Stimulated activated CD4-positive, alpha-beta T cell treated with anti-CD3 and anti-CD28 coated beads, Interleukin-4, amount 100 ng/mL, for 4 hours (primary cell): ENCODE data around the gene RGS19.

ENCODE experiments used
- DNase-seq, 2 experiments: peaks; one replicate each; pipeline ENCODE4 v3.0.0-alpha.2; 2020

RGS19 gene

GRCh38 chr20:64107736-64108457, 28.6 kb upstream of the RGS19 start:
- no peak for DNase-seq

GRCh38 chr20:64106981-64107735, 27.8 kb upstream of the RGS19 start, which contains the start of gene NPBWR2:
TSS of gene NPBWR2 (minus strand) at chr20:64107565. CDS start at chr20:64106831, 734 bp downstream.
- no peak for DNase-seq

GRCh38 chr20:64106435-64106961, 27.2 kb upstream of the RGS19 start:
- DNase-seq = no peak

GRCh38 chr20:64105846-64106434, 26.6 kb upstream of the RGS19 start:
- DNase-seq = no peak

- DNase-seq = no peak
Measured at GRCh38 chr20:64104667-64105451, 25.5 kb upstream of the RGS19 start.

GRCh38 chr20:64103871-64104666, 24.8 kb upstream of the RGS19 start:
- no peak for DNase-seq

- no peak for DNase-seq
Measured at GRCh38 chr20:64102647-64103354, 23.5 kb upstream of the RGS19 start.

- DNase-seq = peak; percentile 48 to 73
Measured at GRCh38 chr20:64101731-64102621, 22.7 kb upstream of the RGS19 start.

- no peak for DNase-seq
Measured at GRCh38 chr20:64100946-64101688, 21.8 kb upstream of the RGS19 start.

GRCh38 chr20:64100566-64100888, 21.2 kb upstream of the RGS19 start:
- DNase-seq = no peak

- no peak for DNase-seq
Measured at GRCh38 chr20:64099880-64100565, 20.7 kb upstream of the RGS19 start.

GRCh38 chr20:64099086-64099786, 19.9 kb upstream of the RGS19 start:
- no peak for DNase-seq

GRCh38 chr20:64098471-64099013, 19.2 kb upstream of the RGS19 start:
- no peak for DNase-seq

GRCh38 chr20:64096535-64096934, 17.2 kb upstream of the RGS19 start:
- no peak for DNase-seq

- no peak for DNase-seq
Measured at GRCh38 chr20:64095927-64096326, 16.6 kb upstream of the RGS19 start.

- no peak for DNase-seq
Measured at GRCh38 chr20:64095455-64095854, 16.1 kb upstream of the RGS19 start.

GRCh38 chr20:64093013-64093503, 13.7 kb upstream of the RGS19 start:
- no peak for DNase-seq
